SU-DHL-6 (cell line): ENCODE measurements around the gene OBSL1.

ENCODE experiments used
- CTCF ChIP-seq: fragments of 200-600 bp; sonication (generic); IDR thresholded peaks from one replicate; pipeline ENCODE4 v1.5.1; 2017; ENCODE audit warnings: antibody characterized with exemption, mild to moderate bottlenecking, low read length, moderate library complexity; ENCODE audit not compliant: insufficient read depth, poor library complexity, severe bottlenecking
- EZH2phosphoT487 ChIP-seq: fragments of 200-600 bp; sonication (generic), shearing (Covaris generic); conservative IDR thresholded peaks from 2 replicates; pipeline ENCODE4 v1.6.1; 2018; ENCODE audit warnings: mild to moderate bottlenecking, antibody characterized with exemption, low read length, moderate library complexity, mixed read lengths

- no peak for TF ChIP-seq CTCF
- TF ChIP-seq EZH2phosphoT487, result no peak
Measured at GRCh38 chr2:219572237-219573001, 1.1 kb upstream of the OBSL1 start, which contains the start of gene INHA.
